ENCODE results near the gene RAB36.

RAB36 gene

DNA sequence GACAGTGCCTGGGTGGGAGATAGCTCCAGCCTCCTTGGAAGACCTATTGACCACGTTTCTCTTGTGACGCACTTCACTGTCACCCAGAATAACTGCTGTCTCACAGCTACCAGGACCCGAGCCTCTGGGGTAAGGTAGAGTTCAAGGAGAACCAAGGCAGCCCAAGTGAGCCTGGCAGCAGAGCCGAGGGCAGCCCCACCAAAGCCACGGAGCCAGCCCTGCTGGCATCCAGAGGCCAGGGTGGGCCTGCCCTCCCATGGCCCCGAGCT, 36.3 kb upstream of the RAB36 start:
- no peak for DNase-seq

DNA sequence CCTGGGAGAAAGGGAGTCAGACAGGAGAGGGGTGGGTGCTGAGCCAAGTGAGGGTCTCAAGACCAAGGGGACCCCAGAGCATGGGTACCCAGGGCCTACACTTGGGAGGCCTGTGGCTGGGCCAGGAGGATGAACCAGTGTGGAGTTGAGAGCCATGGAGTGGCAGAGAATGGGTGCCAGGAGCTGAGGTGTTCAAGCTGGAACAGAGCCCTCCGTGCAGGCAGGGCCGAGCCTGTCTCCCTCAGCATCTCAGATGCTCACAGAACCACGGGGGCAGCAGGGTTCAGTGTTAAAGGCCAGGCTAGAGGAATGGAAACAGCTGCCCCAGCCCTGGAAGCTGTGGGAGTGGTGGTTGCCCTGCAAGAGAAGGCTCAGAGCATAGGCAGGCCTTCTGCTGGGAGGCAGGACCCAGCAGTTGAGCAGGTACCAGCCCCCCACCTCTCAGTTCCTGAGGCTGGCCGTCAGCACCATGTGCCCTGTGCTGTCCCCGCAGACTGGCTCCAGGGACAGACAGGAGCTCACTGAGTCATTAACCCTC, 35.8 kb upstream of the RAB36 start:
- no peak for DNase-seq

DNA sequence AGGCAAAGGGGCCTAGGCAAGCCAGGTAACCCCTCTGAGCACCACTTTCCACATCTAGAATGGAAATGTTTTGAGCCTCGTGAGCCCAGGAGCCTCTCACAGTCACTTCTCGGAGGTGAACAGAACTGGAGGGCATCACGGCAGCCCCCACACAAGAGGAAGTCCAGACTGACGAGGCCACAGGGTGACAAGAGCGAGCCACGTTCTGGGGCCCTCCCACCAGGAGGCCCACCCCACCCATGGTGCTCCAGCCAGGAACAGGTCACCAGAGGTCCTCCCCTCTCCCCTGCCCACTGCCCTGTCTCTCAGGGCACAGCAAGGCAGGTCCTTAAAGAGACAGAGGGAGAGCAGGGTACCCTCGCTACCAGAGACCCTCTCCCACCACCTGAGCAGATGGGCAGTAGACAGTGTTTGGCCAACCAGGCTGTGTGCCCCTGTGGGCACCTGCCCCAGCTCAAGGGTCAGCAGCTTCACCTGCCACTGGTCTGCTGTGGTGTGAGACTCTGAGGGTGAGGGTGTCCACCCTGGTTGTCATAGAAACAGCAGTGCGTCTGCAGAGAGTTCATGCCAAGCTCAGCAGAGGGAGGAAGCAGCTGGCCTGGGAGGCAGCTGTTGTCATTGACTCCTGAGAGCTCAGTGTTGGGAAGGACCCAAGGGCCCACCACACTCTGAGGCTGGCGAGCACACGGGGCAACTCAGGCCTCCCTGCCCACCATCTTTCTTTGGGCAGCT, 34.9 kb upstream of the RAB36 start:
- DNase-seq: peak; percentile 37

DNA sequence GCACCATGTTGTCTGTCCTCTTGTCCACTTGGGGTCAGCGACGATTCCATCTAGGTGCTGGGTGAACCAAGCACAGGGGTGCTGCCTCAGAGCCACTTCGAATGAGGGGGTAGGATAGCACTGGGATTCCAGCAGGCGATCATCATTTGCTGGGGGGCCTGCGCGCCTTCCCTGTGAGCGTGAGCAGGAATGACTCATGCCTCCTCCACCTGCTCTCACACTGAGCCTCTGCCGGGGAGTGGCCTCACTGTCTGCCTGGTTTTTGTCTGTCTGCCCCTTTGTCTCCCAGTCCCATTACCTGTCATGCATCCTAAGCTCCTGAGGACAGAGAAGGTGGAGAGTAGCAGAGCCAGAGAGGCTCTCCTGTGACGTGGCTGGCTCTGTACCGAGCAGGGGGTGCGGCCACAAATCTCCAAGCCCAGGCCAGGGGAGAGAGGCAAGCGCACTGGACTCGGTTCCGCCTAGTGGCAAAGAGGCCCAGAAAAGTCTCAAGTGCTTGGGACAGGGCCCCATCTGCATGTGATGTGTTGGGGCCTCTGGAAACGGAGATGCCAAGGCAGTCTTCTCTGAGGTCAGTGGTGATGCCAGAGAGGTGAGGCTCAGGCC, 34.3 kb upstream of the RAB36 start:
- DNase-seq: no peak

DNA sequence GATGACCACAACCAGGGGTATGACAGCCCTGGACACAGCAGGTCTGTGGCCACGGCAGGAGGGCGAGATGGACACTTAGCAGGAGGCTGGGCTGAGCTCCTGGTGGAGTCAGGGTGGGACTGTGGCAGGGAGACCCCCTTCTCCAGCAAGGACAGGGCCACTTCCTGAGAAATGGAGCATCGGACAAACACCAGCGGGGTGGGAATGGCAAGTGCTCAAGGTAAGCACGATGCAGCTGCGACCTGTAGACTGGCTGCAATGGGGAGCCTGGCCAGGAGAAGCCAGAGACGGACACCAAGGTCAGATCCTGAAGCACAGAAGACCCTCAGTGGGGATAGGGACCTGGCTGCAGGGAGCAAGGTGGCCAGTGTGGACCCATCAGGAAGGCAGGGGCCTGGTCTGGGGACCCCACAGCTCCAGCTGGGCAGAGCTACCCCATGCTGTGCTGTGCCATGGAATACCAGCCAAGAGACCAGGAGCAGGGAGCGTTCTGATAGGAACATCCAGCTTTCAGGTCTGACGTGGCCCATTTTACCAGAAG, 32.7 kb upstream of the RAB36 start:
- DNase-seq: no peak

DNA sequence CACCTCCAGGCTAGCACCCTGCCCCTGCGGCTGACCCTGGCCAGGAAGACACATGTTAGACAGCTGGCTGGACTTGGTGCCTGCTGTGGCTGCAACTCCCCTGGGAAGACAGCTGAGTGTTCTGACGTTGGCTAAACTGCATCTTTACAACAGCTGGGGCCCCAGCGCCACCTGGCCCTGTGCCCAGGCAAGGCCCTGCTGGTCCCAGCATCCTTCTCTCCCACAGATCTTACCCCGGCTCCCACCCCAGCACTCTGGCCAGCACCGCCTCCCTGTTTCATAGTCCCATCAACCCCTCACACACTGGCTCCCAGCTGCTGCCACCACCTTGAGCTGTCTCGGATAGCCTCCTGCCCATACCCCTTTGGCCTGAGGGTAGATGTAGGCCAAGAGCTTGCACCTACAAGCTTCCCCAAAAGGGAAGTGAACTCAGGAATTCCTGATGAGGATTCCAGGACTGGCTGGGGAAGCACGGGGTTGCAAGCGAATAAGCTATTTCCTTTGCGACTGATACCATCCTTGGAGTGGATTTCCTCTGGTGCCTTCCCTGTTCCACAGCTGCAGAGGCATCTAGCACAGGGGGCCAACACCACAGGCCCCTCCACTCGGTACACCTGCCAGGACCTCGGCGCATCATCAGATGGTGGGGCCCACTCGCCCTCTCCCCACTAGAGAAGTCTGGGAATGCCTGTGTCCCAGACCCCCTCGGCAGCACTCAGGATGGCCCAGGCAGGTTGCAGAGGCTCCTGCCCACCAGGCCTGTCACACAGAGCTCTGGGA, 32.0 kb upstream of the RAB36 start:
- DNase-seq: no peak

DNA sequence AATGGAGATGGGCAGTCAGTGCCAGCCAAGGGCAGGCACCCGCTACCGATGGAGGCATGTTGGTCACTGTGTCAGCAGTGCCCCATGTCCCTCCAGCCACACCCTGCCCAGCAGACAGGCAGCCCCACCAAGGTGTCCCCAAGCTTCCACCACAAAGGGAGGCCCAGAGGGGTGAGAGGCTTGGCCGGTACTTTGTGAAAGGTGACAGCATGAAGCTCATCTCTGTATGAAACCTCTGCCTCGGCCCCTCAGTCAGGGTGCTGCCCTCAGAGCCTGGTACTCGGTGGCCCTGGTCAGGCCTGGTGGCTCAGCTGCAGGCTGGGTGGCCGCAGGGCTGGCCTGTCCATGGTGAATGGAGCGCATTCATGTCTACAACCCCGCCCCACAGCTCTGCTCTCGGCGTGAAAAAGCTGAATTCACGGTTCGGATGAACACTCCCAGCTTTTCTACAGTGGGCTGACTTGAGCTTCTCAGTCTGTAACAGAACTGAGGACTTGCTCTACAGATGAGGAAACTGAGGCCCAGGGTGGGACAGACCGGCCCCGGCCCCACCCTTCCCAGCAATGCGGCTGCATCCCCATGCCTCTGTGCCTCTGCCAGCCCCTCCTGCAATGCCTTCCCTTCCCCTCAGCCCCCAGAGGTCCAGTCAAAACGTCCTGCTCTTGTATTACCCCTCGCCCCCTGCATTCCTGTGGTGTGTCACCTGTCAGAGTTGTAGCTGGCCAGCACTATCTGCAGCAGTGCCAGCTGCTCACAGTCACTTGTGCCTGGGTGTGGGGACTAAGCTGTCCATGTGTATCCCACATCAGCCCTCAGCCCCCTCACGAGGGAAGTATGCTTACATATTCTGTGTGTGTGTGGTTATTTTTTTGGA, 31.2 kb upstream of the RAB36 start:
- no peak for DNase-seq

DNA sequence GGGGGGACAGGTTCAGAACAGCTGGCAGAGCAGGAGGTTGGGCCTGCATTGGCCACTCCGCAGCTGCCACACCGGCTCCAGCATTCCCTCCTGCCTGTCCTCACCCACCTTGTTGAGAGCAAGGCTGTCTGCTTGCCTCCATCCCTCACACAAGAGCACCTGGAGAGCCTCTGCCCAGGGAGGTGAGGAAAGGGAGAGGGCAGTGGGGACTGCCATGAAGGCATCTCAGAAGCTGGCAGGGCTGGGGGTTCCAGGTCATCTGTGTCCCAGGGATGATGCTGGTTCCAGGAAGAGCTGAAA, 30.6 kb upstream of the RAB36 start:
- DNase-seq: no peak

DNA sequence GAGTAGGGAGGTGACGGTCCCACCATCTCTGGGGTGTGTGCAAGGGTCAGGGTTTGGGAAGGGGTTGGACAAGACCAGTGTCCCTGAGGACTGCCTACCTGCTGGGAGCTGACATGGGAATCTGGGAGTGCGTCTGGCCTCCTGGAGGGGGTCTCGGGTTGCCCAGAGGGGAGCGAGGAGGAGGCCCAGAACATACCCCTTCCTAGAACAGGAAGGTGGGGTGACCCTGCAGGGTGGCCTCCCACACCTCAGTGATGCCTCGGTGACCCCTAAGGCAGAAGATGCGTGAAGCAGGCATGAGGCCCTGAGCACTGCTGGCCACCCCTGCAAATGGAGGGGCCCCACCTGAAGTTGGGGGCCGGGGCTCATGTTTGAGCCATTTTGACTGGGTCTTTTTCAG, 29.9 kb upstream of the RAB36 start:
- no peak for DNase-seq

DNA sequence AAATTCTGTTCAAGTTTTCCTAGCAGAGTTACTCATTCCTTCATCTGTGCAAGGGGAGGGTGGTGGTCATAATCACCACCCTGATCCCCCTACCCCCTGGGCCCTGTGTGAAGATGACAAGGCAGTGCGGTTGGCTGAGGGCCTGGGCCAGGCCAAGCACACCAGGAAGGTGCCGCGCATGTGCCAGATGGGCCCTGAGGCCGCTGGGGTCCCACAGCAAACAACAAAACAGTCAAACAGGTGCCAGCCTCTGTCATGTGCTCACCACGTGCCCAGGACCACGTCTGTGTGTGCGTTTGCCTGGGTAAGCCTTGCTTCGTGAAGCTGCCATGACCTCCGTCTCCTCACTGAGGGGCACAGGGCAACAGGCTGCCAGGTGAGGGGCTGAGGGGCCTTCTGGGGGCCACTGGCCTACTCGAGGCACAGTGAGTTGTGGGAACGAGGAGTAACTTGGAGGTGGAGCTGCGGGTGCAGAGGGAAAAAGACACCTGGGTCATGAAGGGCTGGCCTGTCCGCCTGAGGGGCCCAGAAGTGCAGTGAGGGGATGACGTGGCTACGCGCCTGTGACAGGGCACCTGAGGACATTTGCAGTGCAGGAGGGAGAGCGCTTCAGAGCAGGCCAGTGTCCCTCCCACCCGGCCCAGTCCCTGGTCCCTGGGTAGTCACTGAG, 29.3 kb upstream of the RAB36 start:
- no peak for DNase-seq

DNA sequence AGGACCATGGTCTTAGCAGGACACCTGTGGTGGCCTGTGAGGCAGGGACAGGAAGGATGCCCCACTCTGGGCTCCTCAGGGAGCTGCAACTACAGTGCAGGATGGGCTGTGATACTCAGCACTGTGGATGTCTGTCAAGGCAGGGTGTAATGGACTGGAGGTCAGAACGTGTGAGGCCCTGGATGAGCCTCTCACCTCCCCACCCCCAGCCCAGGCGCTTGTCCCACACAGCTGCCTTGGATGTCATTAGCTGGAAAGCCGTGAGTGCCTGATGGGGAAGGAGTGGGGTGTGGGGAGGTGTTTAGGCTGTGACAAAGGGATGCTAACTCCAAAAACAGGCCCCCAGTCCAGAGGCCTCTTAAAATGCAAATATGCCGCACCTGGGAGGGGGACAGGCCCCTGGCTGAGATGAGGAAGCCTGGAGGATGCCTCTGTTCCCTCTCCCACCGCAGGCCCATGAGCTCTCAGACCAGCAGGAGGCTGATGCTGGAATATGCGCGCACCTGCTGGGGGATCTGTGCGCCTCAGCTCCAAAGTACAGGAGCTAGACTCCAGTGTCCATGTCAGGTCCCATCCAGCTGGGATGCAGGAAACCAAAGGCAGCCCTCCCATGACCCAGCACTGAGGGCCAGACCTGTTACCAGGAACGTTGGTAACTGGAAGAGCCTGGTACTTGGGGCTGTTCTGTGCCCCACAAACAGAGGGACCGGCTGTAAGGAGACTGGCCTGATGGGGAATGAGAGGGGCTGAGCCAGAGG, 28.6 kb upstream of the RAB36 start:
- no peak for DNase-seq

DNA sequence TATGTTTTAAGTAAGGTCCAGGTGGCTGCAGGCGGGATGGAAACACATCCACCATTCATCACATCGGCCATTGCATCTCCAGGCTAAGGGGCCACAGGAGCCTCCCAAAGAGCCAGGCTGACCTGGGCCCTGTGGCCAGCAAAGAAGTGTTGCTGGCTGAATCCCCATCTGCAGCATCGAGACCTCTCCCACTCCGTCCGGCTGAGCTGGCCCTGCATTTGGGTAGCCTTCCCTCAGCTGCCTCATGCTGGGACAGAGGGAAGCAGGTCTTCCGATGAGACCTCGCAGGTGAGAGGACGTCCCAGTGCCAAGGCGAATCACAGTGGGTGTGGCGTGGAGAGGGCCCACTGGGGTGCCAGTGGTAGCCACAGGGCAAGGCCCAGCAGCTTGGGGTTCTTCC, 28.0 kb upstream of the RAB36 start:
- no peak for DNase-seq

DNA sequence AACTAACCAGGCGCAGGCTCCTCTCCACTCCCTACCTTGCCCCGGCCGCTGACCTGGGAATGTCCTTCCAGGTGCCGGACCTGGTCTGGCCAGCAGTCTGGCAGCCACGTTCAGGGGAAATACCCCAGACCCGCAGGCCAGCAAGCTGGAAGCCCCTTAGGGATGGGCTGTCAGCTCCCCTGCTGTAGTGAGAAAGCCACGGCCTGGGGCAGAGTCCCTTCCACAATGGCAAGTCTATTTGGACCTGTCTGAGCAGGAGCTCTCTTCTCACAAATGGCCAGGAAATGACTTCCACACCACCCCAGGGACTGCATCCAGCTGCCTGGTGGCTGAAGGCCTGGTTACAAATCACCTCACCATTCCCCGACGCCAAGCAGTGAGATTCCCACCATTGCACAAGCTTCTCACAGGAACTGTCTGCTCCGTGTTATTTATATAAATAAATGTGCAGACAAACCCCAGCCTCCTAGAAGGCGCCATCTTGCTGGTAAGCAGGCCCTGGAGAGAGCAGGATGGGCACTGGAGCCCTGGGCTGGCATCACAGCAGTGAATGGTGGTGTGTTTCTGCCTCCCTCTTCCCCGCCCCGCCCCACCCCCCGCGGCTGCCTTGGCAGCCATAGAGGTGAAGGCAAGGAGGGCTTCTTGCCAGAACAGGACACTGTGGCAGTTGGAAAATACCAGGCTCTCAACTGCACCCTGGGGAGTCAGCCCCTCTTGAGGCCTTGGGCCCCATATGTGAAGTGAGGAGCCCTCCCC, 27.2 kb upstream of the RAB36 start:
- no peak for DNase-seq

DNA sequence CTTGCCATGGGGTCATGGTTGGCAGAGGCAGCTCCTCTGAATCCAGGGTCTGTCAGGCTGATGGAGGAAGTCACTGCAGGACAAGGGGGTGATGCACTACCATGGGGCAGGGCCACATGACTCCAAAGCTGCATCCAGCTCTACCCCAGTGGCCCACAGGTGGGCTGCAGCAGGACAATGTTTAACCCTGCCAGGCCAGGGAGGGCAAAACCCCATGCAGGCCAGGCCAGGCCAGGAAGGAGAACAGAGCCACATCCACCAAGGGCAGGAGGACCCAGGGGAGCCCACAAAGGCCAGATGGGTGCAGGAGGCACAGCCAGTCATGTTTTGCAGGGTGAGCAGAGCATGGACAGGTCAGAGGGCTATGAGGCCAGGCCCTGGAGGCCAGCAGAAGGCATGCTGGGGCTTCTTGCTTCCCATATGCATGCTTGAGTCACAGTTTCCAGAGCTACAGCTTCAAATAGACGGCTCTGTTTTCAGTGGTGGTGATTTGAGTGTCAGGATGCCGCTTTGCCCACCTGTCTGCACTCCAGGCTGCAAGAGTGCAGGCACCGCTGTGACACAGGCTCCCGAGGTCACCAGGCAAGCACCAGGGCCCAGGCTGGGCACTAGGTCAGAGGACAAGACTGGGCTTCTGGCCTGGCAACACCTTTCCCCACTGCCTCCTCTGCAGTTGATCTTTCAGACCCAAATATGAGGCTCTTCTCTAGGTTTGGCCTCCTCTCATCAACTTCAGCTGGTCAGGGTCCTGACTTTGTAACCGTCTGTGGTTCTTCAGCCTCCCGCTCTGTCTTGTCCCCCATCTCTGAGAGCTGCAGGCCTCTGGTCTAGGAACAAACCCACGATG, 26.4 kb upstream of the RAB36 start:
- DNase-seq: no peak

DNA sequence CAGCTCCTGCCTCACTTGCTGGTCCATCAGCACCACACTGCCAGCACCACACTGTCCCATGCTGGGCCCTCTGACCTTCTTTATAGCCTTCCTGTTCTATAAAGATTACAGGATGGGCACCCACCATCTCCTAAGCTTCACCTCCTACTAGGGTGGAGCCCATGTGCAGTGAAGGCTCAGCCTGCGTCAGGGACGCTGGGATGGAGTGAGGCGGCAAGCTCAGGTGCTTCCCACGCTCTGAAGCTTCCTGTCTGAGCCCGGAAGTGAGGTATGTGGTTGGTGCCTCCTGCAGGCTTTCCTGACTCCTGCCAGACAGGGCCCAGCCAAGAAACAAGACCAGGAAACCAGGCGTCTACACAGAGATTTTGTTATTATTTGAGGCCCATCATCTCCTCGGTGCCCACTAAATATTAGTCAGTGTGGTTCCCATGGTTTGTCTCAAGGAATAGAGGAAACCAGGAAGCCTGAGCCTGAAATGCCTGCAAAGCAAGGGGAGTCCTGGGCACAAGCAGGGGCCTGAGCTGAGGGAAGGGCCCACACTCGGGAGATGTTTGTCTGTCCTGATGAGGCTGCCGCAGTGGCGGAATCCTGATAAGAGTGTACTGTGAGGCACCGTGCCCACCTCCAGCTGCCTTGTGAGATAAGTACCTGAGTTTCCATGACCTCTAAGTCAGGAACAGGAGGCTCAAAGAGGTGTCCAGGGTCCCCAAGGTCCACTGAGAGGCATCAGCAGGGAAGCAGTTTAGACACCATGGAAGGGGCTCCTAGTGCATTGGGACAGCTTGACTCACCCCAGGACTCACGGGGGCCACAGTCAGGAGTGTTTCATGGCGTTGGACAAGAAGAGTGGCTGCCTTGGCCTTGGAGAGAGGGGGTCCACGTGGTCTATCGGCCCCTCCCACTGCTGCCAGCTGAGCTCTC, 25.5 kb upstream of the RAB36 start:
- DNase-seq: no peak

DNA sequence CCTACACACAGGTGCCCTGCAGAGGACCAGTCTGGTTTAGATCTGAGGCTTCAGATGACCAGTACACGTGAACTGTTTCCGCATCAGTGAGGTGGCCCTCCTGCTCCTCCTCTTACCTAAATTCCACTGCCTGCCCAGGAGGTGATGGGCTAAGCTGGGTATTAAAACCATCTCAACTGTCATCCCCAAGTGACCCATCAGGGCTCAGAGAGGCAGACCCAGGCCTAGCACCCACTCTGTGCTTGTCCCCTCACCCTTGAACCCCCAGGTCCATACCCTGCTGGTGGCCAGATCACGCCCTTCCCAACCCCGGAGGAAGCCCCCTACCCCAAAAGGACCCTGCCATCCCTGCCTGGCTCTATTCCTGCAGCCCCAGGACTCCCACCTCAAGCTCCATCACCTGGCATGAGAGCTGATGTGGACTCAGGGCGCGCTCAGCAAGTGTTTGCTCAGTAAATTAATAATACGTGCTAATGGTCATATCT, 24.8 kb upstream of the RAB36 start:
- no peak for DNase-seq

DNA sequence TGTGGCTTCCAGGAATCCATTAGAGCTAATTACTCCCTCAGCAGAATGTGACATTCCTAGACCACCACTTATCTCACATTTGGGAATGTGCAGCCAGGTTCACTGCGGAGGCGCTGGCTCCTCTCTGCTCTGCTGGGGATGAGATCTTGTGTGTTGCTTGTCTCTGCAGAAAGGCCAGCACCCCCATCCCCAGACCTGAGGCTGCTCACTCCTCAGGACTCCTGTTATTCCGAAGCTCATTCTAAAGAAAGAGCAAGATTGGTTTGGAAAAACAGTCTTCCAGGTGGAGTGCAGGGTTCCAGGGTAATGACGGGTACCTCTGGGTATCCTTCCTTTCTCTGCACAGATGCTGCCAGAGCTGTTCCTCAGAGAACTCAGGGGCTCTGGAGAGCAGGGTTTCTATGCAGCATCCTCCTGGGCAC, 24.3 kb upstream of the RAB36 start:
- DNase-seq: no peak

DNA sequence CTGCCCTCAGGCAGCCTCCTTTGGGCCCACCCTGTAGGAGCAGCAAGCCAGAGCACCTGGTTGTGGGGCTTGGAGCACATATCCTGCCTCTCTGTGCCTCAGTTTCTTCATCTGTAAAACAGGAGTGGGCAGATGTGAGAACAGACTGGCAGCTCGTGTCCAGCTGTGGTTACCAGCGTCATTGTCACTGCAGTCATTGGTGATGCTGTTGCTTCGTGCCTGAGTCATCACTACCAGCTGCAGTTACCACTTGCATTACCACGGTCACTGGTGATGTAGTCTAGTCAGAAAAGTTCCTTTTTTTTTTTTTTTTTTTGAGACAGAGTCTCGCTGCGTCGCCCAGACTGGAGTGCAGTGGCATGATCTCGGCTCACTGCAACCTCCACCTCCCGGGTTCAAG, 23.9 kb upstream of the RAB36 start:
- DNase-seq: no peak

Data from NCI-H748 treated with DMSO at 0.1 percent for 48 hours (cell line).